IMR-90 (cell line): ENCODE data around the gene CCDC51. TPM values are rescaled to one million over a fixed set of nuclear protein-coding genes. Genes with fewer than 3 reads are reported as not detected.

Source experiments
- ATAC-seq: fragments of 200-7000 bp; cut with Tn5 transposase; 2 replicates; pipeline ENCODE4 v1.9.1; 2020; ENCODE audit warnings: low read depth, mild to moderate bottlenecking, moderate library complexity
- BruUV-seq: library from RNA; stranded (reverse); fragments of 400-500 nt; replicated peaks from 2 replicates; lab custom pipeline; 2021; lab: Mats Ljungman, UMichigan
- CTCF ChIA-PET: fragments of 300-600 bp; formaldehyde crosslinking; extraction: SDS; loops from one replicate; lab custom pipeline; 2021; ENCODE audit warnings: antibody characterized with exemption; lab: Yijun Ruan, JAX
- POLR2A ChIA-PET: fragments of 300-600 bp; sonication (Branson Sonifier 250); formaldehyde crosslinking; loops from one replicate; lab custom pipeline; 2022; ENCODE audit warnings: antibody characterized with exemption; ENCODE audit not compliant: unreplicated experiment; lab: Charles Lee
- DNase-seq: peaks from one replicate; pipeline ENCODE4 v3.0.0; 2013
- H2AFZ ChIP-seq: replicated peaks from 2 replicates; pipeline ENCODE3; 2013; ENCODE audit warnings: low read length, mild to moderate bottlenecking; ENCODE audit not compliant: poor library complexity
- H2AK5ac ChIP-seq: 2 replicates; pipeline ENCODE4 v1.6.1; 2013; ENCODE audit warnings: low read depth, low read length, inconsistent platforms
- H2AK9ac ChIP-seq: replicated peaks from 2 replicates; pipeline ENCODE3; 2013; ENCODE audit warnings: mild to moderate bottlenecking, low read depth, low read length, moderate library complexity; ENCODE audit not compliant: poor library complexity
- H2BK120ac ChIP-seq: 2 replicates; pipeline ENCODE4 v1.6.1; 2013; ENCODE audit warnings: low read depth, low read length, inconsistent platforms
- H2BK15ac ChIP-seq: 3 replicates; pipeline ENCODE4 v1.6.1; 2013; ENCODE audit warnings: low read depth, low read length, inconsistent platforms
- H2BK20ac ChIP-seq: 2 replicates; pipeline ENCODE4 v1.6.1; 2013; ENCODE audit warnings: low read depth, mild to moderate bottlenecking, inconsistent platforms, low read length, moderate library complexity
- H2BK5ac ChIP-seq: 2 replicates; pipeline ENCODE4 v1.6.1; 2013; ENCODE audit warnings: mild to moderate bottlenecking, low read depth, low read length, inconsistent platforms; ENCODE audit not compliant: poor library complexity, severe bottlenecking
- H3K14ac ChIP-seq: replicated peaks from 2 replicates; pipeline ENCODE4 v1.6.1; 2013; ENCODE audit warnings: low read depth, low read length, inconsistent platforms
- H3K18ac ChIP-seq: 2 replicates; pipeline ENCODE4 v1.6.1; 2013; ENCODE audit warnings: low read depth, low read length, control low read depth
- H3K23ac ChIP-seq: 2 replicates; pipeline ENCODE4 v1.6.1; 2013; ENCODE audit warnings: low read depth, low read length, inconsistent platforms
- H3K27ac ChIP-seq: 2 replicates; pipeline ENCODE4 v1.5.1; 2013; ENCODE audit warnings: mild to moderate bottlenecking, control low read depth, low read length; ENCODE audit not compliant: insufficient read depth
- H3K27me3 ChIP-seq: 2 replicates; pipeline ENCODE4 v1.6.1; 2013; ENCODE audit warnings: low read length; ENCODE audit not compliant: control insufficient read depth, insufficient read depth
- H3K36me3 ChIP-seq: 2 replicates; pipeline ENCODE4 v1.6.1; 2013; ENCODE audit warnings: low read length, mixed read lengths; ENCODE audit not compliant: control insufficient read depth, insufficient read depth
- H3K4ac ChIP-seq: 2 replicates; pipeline ENCODE4 v1.6.1; 2013; ENCODE audit warnings: low read depth, low read length, inconsistent platforms
- H3K4me1 ChIP-seq: 2 replicates; pipeline ENCODE4 v1.6.1; 2013; ENCODE audit warnings: low read length, mixed read lengths; ENCODE audit not compliant: control insufficient read depth, insufficient read depth
- H3K4me2 ChIP-seq: 2 replicates; pipeline ENCODE4 v1.6.1; 2013; ENCODE audit warnings: low read depth, mild to moderate bottlenecking, control low read depth, low read length, moderate library complexity
- H3K4me3 ChIP-seq: 2 replicates; pipeline ENCODE4 v1.5.1; 2013; ENCODE audit warnings: low read depth, mild to moderate bottlenecking, control low read depth, low read length, moderate library complexity; ENCODE audit not compliant: insufficient read depth
- H3K56ac ChIP-seq: 2 replicates; pipeline ENCODE4 v1.6.1; 2013; ENCODE audit warnings: low read length, inconsistent platforms; ENCODE audit not compliant: insufficient read depth; ENCODE audit errors: extremely low read depth
- H3K79me1 ChIP-seq, 2 experiments: 2 replicates each; pipeline ENCODE4 v1.6.1; 2013; ENCODE audit warnings: low read length in 2 of 2, inconsistent platforms in 1 of 2, low read depth in 1 of 2
- H3K9ac ChIP-seq: 2 replicates; pipeline ENCODE4 v1.6.1; 2013; ENCODE audit warnings: low read depth, low read length, control low read depth
- H3K9me1 ChIP-seq: 2 replicates; pipeline ENCODE4 v1.6.1; 2013; ENCODE audit warnings: low read length, inconsistent platforms; ENCODE audit not compliant: insufficient read depth
- H3K9me3 ChIP-seq: 2 replicates; pipeline ENCODE4 v1.6.1; 2013; ENCODE audit warnings: low read length; ENCODE audit not compliant: control insufficient read depth, insufficient read depth
- H4K20me1 ChIP-seq: 2 replicates; pipeline ENCODE4 v1.6.1; 2013; ENCODE audit warnings: low read length, inconsistent platforms; ENCODE audit not compliant: insufficient read depth
- H4K5ac ChIP-seq: 2 replicates; pipeline ENCODE4 v1.6.1; 2013; ENCODE audit warnings: mild to moderate bottlenecking, low read depth, low read length, control low read depth
- H4K8ac ChIP-seq, 2 experiments: 2 replicates each; pipeline ENCODE4 v1.6.1; 2013; ENCODE audit warnings: low read depth in 2 of 2, low read length in 2 of 2, control low read depth in 1 of 2, inconsistent platforms in 1 of 2
- H4K91ac ChIP-seq: 2 replicates; pipeline ENCODE4 v1.6.1; 2013; ENCODE audit warnings: low read depth, low read length, inconsistent platforms; ENCODE audit not compliant: insufficient read depth
- BHLHE40 ChIP-seq: fragments of 150-350 bp; IDR thresholded peaks from 2 replicates; pipeline ENCODE4 v1.6.1; 2016; ENCODE audit warnings: mild to moderate bottlenecking, low read depth, low read length
- CEBPB ChIP-seq: IDR thresholded peaks from 2 replicates; pipeline ENCODE4 v1.6.1; 2012; ENCODE audit warnings: low read depth, low read length, improper control_type of control experiment
- CHD1 ChIP-seq: IDR thresholded peaks from 2 replicates; pipeline ENCODE4 v1.6.1; 2012; ENCODE audit warnings: low read depth, low read length, improper control_type of control experiment
- ELK1 ChIP-seq: fragments of 150-350 bp; IDR thresholded peaks from 2 replicates; pipeline ENCODE4 v1.6.1; 2016; ENCODE audit warnings: low read depth, mild to moderate bottlenecking, low read length, moderate library complexity, borderline replicate concordance
- FOS ChIP-seq: fragments of 150-350 bp; IDR thresholded peaks from 2 replicates; pipeline ENCODE4 v1.6.1; 2016; ENCODE audit warnings: low read depth, low read length
- MAFK ChIP-seq: IDR thresholded peaks from 2 replicates; pipeline ENCODE4 v1.6.1; 2012; ENCODE audit warnings: low read depth, low read length, improper control_type of control experiment
- MAZ ChIP-seq: IDR thresholded peaks from 2 replicates; pipeline ENCODE4 v1.6.1; 2012; ENCODE audit warnings: low read depth, mild to moderate bottlenecking, low read length, improper control_type of control experiment, moderate library complexity, borderline replicate concordance
- MXI1 ChIP-seq: IDR thresholded peaks from 2 replicates; pipeline ENCODE4 v1.6.1; 2012; ENCODE audit warnings: low read depth, mild to moderate bottlenecking, low read length, moderate library complexity, borderline replicate concordance
- NFE2L2 ChIP-seq: fragments of 150-350 bp; IDR thresholded peaks from 2 replicates; pipeline ENCODE4 v1.6.1; 2016; ENCODE audit warnings: low read depth, mild to moderate bottlenecking, low read length
- RAD21 ChIP-seq: IDR thresholded peaks from 2 replicates; pipeline ENCODE4 v1.6.1; 2012; ENCODE audit warnings: low read length, improper control_type of control experiment
- RCOR1 ChIP-seq: IDR thresholded peaks from 2 replicates; pipeline ENCODE4 v1.6.1; 2012; ENCODE audit warnings: mild to moderate bottlenecking, low read length, improper control_type of control experiment; ENCODE audit not compliant: insufficient replicate concordance
- SMC3 ChIP-seq: fragments of 150-350 bp; IDR thresholded peaks from 2 replicates; pipeline ENCODE4 v1.6.1; 2016; ENCODE audit warnings: low read depth, mild to moderate bottlenecking, antibody characterized with exemption, low read length, moderate library complexity
- USF2 ChIP-seq: fragments of 150-350 bp; IDR thresholded peaks from 2 replicates; pipeline ENCODE4 v1.6.1; 2017; ENCODE audit warnings: mild to moderate bottlenecking, antibody characterized with exemption, low read length, low read depth
- WGBS, 2 experiments: methylation state at CpG; one replicate each; pipeline versions ENCODE4 v1.1.5 to v1.1.7; 2013; ENCODE audit warnings: missing lambda C conversion rate in 2 of 2; ENCODE audit not compliant: insufficient read length in 1 of 2; ENCODE audit errors: extremely low coverage in 2 of 2; 5-methylcytosine and 5-hydroxymethylcytosine counted together
- dilution Hi-C: fragments of 300-500 bp; cut with HindIII; formaldehyde crosslinking; loops from one replicate; pipeline ENCODE4 v1.14.3; 2018; ENCODE audit warnings: low sequenced_read_pairs; ENCODE audit not compliant: unreplicated experiment
- in situ Hi-C: fragments of 300-500 bp; cut with MboI; formaldehyde crosslinking; loops from 3 replicates; pipeline ENCODE4 v1.14.3; 2019; ENCODE audit warnings: low sequenced_read_pairs, inconsistent platforms, mixed read lengths
- intact Hi-C: fragments of 100-400 bp; cut with micrococcal nuclease; formaldehyde crosslinking; loops from 2 replicates; pipeline ENCODE4 v1.10.0; 2022
- polyA plus RNA-seq, 3 experiments: library from polyadenylated mRNA; depleted of rRNA; stranded (reverse); fragments of >200 nt; gene quantifications; 2 replicates each; pipeline ENCODE4 v1.2.3, GENCODE V29; 2012; ENCODE audit warnings: low replicate concordance in 1 of 3
- total RNA-seq: library from RNA; depleted of rRNA; stranded (reverse); fragments of >200 nt; gene quantifications from 2 replicates; pipeline ENCODE4 v1.2.3, GENCODE V29; 2012

The CCDC51 gene
- total and polyA plus RNA-seq, 2 of the 4 experiments (the other 2 are of a cell fraction) = 11.0 to 16.1 TPM

GRCh38 chr3:48465531-48466378 lies 25.8 kb upstream of the CCDC51 start:
- Histone ChIP-seq H2AK5ac (peak overlapping the region; percentile 93), H2BK20ac (peak overlapping the region; percentile 41), H3K36me3 (peaks cover 40% of the 10 kb centered on the region), H3K27me3 (no peaks in the 10 kb centered on the region), H3K18ac (peak overlapping the region; percentile 82), H2BK15ac (peak overlapping the region; percentile 53; the same call in 1 of the 3 replicates), H3K4me1 (peaks cover 19% of the 10 kb centered on the region), H3K27ac (peak overlapping the region; percentile 92), H3K9me1 (peaks cover 8% of the 10 kb centered on the region; the same call in 1 of the 2 replicates), H3K4me2 (peak overlapping the region; percentile 91), H3K79me1 (peaks cover 0 to 45% of the 10 kb centered on the region in 2 experiments; a peak in 3 of 4 replicates), H2BK5ac (peak overlapping the region; percentile 98), H4K8ac (peak overlapping the region; percentile 68 to 97), H3K4me3 (peak overlapping the region; percentile 52), H3K23ac (peak overlapping the region; percentile 86), H4K91ac (peak overlapping the region; percentile 99), H3K9ac (peak overlapping the region; percentile 84), H2AK9ac (peak overlapping the region; percentile 100), H2AFZ (peak overlapping the region; percentile 93), H3K4ac (peak overlapping the region; percentile 96), H3K56ac (peak overlapping the region; percentile 96), H2BK120ac (peak overlapping the region; percentile 91), H4K20me1 (no peaks in the 10 kb centered on the region; the same call in 1 of the 2 replicates), H3K9me3 (no peaks in the 10 kb centered on the region), H3K14ac (peak overlapping the region; percentile 94), H4K5ac (peak overlapping the region; percentile 78)
- ChIA-PET POLR2A (no interaction called here), CTCF (interaction anchor here (0.6 kb wide), 1 partner anchor 40 kb away, joined by 3 read pairs; no protein-coding TSS in a partner anchor)
- DNase-seq (peak; percentile 100), ATAC-seq (peak; percentile 92)
- dilution Hi-C loops = no loop called here
- in situ Hi-C loops = loop anchor here (5.0 to 10.0 kb wide), 2 partner anchors 92 to 199 kb away; partner anchors contain the start of genes CELSR3 and PFKFB4
- no TSS peak for BruUV-seq
- 0% methylated on average over 13 of the region's 21 CpGs; no CpG with 5 or more reads in 1 of the 2 experiments for WGBS, 2 experiments
- intact Hi-C loops = loop anchor here (1.0 to 5.0 kb wide), 3 partner anchors 83 to 222 kb away; partner anchors contain the start of genes NCKIPSD and SLC26A6
- peak; percentile 41; the same call in 1 of the 2 replicates for TF ChIP-seq FOS
- TF ChIP-seq CHD1 = no peak; the same call in none of the 2 replicates
- TF ChIP-seq MXI1 = peak; percentile 85
- peak; percentile 93 for TF ChIP-seq NFE2L2
- peak; percentile 95 for TF ChIP-seq USF2
- peak; percentile 82 for TF ChIP-seq MAZ
- TF ChIP-seq SMC3 = peak; percentile 86
- TF ChIP-seq RAD21 = peak; percentile 86
- TF ChIP-seq CEBPB = no peak
- peak; percentile 62; the same call in 1 of the 2 replicates for TF ChIP-seq MAFK
- peak; percentile 68 for TF ChIP-seq BHLHE40
- TF ChIP-seq RCOR1 = peak; percentile 5
- TF ChIP-seq ELK1 = no peak
